ENCODE measurements around the gene RBSN.
A peak's percentile ranks its signal among the peaks of the same experiment; 100 is the strongest.

Gene RBSN

DNA sequence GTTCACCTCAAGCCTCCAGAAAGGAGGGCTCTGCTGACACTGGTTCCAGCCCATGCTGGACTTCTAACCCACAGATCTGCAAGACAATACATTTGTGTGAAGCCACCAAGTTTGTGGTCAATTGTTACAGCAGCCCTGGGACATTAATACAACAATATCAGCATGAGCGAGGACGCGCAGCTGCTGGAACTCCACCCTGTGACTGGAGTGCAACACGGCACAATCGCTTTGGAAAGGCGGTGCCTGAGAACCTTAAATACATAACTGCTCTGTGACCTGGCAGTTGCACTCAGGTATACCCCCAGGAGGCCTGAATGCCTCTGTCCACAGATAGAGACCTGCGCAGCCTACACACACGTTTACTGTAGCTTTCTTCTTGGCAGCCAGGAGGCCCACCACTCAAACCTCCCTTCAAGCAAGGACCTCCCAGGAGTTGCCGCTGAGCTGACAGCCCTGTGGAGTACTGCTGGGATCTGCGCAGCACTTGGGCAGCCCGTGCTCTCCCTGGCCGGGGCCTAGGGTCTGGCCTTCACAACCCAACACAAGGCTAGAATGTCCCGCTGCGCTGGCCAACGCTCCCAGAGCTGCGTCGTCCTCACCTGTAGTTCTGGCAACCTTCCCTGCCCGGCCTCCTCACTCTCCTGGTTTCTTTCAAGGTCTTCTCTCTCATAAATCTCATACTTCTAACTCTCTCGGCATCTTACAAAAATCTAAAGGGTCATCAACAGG, 42.1 kb downstream of the RBSN start:
- DNase-seq (ENCODE audit: low spot score) = no peak

- DNase-seq (ENCODE audit: low spot score) = no peak
Measured at GRCh38 chr3:15055019-15055557, 43.9 kb downstream of the RBSN start.

DNA sequence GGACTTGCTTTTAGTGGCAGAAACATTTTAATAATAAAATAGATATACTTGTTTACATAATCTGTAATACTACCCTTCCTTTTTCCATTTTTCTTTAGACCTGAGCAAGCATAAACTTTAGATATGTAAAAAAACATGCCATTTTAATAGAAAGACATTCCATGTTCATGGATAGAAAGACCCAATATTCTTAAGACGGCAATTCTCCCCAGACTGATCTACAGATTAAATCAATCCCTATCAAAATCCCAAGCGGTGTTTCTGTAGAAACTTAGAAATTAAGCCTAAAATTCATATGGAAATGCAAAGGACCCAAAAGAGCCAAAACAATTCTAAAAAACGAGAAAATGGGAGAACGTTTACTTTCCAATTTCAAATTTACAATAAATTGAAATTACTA, 45.4 kb downstream of the RBSN start:
- no peak for DNase-seq (ENCODE audit: low spot score)

DNA sequence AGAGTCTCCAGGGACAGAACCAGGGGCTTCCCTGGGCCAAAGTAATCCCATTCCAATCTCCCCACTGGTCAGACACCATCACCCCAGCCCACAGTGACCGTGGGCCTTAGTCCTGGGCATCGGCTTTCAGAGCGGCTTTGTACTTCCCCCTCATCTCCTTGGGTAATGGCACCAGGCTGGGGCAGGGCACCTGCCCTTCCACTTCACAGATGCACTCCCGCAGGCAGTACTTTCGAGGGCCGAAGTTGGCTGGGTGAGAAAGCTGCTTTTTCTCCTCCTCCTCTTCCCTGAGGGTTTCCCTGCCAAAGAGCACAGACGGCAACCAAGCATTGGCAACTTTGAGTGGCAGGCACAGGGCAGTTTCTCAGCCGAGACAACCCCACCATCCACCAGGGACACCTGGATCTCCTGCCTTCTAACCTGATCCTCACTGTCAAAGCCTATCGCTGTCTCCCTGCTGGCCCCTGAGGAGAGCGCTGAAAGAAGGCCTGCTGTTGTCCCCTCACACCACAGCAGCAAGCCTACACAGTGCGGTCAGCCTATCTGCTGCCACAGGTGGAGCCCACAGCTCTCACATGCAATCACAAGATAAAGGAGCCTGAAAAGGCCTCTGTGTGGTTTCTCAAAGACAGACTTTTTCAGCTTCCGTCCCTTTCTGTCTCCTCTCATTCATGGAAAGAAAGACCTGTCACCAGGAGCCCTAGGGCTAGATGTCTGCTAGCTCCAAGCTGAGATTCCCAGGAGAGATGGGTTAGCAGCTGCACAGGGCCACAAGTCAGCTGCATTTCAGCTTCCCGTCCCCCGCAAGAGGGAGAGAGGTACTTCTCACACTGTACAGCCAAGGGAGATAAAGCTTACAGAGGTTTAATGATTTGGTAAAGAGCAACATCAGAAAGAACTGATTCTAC, 46.4 kb downstream of the RBSN start:
- DNase-seq (ENCODE audit: low spot score) = no peak

DNA sequence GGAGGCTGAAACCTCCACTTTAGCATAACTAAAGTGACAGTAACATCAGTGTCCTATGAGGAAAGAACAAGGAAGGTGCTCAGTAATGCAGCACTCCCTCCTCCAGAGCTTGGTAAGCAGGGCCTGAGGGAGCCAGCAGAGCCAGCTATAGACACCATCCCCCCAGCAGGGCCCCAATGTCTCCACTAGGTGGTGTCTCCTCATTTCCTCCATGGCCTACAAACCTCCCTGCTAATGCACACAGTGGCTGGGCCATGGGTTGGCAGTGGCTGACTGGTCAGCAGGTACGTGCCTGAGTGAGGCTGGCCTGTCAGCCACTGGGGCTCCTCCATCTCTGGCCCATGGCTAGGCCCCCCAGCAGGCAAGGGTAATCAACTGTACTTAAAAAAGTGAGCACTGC, 47.4 kb downstream of the RBSN start:
- DNase-seq (ENCODE audit: low spot score) = peak; percentile 63

- DNase-seq (ENCODE audit: low spot score) = no peak
Measured at GRCh38 chr3:15050405-15051092, 48.4 kb downstream of the RBSN start.

DNA sequence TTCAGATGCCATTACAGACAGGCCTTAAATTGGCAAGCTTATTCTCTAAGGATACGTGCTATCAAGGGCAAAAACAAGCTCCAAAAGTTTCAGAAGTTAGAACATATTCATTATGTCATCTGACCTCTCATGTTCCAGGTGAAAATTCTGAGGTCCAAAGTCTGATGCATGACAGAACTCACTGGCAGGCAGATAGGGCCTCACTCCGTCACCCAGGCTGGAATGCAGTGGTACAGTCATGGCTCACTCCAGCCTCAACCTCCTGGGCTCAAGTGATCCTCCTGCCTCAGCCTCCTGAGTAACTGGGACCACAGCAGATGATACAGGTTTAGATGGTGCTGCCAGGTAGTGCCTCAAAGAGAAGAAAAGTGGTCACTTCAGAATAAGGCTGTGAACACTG, 49.4 kb downstream of the RBSN start:
- DNase-seq (ENCODE audit: low spot score) = no peak

DNA sequence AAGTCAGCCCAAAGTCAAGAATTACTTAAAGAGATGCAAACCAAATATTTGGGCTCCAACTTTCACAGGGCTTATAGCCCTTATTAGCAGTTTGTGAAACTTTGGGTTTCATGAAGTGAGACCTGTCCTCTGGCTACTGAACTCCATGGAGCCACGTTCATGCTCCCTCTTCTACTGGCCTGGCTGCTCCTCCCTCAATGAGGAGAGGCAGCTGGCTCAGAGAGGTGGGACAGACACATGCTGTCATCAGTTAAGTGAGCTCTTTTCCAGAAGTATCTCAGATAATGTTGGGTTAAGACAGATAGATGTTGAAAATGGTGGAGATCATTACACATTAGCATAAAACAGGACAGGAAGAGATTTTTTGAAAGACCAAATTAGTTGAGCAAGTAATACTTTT, 53.3 kb downstream of the RBSN start:
- DNase-seq (ENCODE audit: low spot score) = no peak

DNA sequence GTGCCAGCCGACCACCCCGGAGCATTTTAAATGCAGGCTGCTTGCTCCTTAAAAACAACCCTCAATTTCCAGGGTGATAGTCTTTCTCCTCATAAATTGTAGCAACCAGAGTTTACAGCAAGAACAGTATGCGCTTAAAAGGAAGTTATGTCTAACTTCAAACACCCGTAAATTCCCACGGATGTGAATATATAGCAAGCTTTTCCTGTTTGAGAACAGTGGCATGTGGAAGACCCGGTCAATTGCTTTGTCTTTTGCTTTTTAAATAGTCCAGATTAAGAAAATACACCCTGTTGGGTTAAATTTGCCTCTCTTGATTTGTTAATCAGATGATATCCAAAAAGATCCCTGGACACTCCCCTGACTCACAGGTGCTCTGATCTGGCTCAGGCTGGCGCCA, 54.6 kb downstream of the RBSN start:
- no peak for DNase-seq (ENCODE audit: low spot score)

DNA sequence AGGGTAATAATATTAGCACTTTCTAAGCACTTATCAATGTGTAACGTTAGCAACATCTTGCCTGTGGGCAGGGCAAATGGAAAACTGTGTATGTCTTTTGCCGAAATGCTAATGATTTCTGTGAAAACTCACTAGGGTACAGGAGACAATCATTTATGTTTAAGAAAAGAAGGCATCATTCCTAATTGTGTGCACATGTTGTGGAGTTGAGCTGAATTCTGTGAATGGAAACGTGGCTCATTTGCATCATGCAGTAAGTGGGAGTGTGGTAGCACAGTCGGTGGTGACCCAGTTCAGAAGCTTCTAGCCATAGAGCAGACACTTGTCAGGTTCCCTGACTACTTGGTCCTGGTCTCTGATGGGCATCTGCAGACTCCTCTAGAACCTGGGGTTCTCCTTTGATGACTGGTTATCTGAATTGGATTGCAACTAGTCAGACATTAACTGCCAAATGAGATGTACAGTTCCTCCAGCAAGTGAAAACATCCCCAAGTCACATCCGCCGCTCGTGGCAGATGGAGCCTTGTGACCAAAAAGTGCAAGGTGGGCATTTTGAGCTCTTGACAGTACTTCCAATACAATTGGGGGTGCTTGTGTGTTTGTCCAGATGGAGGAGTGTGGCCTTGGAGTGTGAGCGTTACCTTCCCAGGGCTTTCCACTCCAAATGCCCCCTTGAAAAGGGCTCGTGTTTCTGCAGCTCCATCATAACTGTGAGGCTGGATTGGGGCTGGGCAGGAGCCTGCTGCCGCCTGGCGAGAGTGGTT, 55.4 kb downstream of the RBSN start:
- DNase-seq (ENCODE audit: low spot score) = no peak

DNA sequence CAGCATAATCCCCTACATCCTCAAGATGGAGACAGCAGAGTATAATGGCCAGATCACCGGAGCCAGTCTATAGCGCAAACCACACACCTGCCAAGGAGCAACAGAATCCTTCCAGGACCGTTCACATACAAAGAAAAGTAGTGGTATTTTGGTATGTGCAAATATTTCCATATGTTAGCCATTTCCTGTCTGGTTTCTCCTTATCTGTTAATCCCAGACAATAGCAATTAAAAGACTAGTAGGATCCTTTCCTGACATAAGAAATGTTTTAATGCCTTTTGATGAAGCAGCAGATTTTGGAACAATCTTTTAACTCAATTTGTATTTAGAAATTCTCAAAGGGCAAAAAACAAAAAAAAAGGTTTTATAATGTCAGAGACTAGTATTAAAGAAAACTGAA, 56.0 kb downstream of the RBSN start:
- DNase-seq (ENCODE audit: low spot score) = no peak

DNA sequence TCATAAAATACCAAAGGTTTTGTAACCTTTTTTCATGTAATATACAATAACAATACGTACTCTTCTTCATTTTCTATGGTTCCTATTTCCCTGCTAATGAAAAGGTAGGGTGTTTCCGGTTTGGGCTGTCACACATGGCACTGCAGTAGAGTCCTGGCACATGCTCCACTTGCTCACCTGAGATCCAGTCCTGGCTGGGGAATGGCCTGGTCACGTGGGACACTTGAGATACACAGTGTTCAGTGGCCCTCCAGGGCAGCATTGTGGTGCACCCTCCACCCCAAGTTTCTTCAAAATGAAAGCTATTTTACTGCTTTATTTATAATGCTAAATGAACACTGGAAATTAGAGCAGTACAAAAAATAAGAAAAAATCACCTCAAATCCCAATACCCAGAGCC, 57.0 kb downstream of the RBSN start:
- DNase-seq (ENCODE audit: low spot score) = no peak

- no peak for DNase-seq (ENCODE audit: low spot score)
Measured at GRCh38 chr3:15040844-15041243, 58.1 kb downstream of the RBSN start.

GRCh38 chr3:15038306-15038705, 60.6 kb downstream of the RBSN start:
- no peak for DNase-seq (ENCODE audit: low spot score)

DNA sequence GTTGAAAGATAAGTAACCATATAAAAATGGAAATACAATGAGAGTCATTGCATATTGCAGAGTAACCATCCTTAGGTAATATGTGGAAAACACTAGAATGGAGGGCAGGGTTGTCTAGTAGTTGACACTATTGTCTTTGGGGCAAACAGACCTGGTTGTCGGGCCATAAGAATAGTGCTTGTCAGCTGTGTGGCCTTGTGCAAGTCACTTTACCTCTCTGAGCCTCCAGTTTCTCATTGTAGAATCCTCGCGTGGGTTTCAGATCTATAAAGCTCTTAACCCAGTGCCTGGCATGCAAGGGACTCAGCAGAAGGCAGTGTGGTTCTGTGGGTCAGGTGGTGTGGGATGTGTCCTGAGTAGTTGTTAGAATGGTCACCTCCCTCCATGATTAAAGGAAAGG, 65.8 kb downstream of the RBSN start:
- no peak for DNase-seq (ENCODE audit: low spot score)

DNA sequence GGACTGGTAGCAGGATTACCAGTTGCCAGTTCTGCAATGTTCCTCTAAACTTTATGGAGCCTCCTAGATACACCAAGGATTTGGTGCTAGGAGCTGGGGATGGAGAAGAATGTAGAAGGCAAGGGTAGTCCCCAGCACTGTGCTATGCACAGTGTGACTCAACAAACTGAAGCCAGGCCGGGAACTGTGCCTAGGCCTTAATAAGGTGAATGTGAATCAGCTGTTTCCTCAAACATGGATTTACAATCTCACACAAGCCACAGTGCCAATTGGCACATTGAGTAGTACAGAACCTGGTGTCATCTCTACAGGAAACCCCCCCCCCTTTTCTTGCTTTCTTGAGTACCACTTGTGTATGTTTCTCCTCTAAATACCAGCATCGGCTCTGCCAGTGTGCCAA, 66.3 kb downstream of the RBSN start:
- DNase-seq (ENCODE audit: low spot score) = no peak

DNA sequence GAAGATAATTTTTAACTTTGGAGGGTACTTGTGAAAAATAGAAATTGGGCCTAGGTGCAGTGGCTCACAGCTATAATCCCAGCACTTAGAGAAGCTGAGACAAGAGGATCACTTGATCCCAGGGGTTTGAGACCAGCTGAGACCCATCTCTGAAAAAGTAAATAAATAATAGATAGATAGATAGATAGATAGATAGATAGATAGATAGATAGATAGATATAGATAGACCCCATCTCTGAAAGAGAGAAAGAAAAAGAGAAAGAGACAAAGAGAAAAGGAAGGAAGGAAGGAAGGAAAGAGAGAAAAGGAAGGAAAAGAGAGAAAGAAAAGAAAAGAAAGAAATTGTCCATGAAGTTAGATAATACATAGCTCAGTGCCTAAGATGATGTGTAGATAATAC, 69.3 kb downstream of the RBSN start:
- no peak for DNase-seq (ENCODE audit: low spot score)

- DNase-seq (ENCODE audit: low spot score) = no peak
Measured at GRCh38 chr3:15023719-15024118, 75.2 kb downstream of the RBSN start.

DNA sequence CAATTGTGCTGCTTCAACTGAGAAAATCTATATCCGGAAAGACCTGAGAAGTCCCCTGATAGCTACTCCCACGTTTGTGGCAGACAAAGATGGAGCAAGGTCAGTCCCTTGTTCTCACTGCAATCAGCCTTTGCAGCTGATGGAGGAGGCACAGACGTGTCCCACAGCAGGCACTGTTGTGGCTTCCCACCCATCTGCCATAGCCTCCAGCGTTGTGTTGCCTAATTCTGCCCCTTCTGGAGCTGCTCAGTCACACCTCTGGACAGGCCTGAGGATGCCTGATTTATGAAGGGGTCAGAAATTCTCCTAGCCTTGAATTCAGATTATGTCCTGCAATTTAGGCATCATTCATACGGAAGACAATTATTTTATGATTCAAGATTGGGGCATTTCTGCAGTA, 75.7 kb downstream of the RBSN start:
- no peak for DNase-seq (ENCODE audit: low spot score)

All from AG20443 (cell line).